CD4-positive, alpha-beta T cell treated with Interleukin-15 for 4 hours (primary cell): ENCODE results near the gene CSAG1.
"Not testable (repeated sequence)": the region's sequence is repeated elsewhere in the genome, so short reads cannot be mapped to it uniquely, and the experiment has no call there.

ENCODE experiments used
- DNase-seq: peaks from one replicate; pipeline ENCODE4 v3.0.0-alpha.2; 2020; ENCODE audit warnings: low spot score

CSAG1 gene

DNA sequence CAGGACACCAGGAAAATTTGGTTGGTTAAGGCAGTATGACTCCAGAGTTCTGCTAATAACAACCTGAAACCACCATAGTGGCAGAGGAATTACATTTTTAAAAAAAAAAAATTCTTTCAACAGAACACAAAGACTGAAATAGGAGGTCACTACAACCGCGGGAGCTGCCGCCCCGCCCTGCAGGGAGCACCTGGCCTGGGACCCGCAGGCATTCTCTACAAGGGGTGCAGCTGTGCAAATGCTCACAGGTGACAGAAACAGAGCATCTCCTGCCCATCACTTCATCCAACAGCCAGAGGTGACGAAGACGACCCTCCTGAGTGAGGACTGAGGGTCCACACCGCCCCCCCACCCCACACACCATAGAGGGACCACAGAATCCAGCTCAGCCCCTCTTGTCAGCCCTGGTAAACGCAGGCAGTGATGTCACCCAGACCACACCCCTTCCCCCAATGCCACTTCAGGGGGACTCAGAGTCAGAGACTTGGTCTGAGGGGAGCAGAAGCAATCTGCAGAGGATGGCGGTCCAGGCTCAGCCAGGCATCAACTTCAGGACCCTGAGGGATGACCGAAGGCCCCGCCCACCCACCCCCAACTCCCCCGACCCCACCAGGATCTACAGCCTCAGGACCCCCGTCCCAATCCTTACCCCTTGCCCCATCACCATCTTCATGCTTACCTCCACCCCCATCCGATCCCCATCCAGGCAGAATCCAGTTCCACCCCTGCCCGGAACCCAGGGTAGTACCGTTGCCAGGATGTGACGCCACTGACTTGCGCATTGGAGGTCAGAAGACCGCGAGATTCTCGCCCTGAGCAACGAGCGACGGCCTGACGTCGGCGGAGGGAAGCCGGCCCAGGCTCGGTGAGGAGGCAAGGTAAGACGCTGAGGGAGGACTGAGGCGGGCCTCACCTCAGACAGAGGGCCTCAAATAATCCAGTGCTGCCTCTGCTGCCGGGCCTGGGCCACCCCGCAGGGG is 35.3 kb downstream of the CSAG1 start, which contains the start of gene MAGEA3:
Gene MAGEA3 (plus strand): TSS at position 843 of the 980 bp plus-strand sequence. CDS start 2,039 bp downstream, outside the sequence.
- DNase-seq: not testable (repeated sequence)

DNA sequence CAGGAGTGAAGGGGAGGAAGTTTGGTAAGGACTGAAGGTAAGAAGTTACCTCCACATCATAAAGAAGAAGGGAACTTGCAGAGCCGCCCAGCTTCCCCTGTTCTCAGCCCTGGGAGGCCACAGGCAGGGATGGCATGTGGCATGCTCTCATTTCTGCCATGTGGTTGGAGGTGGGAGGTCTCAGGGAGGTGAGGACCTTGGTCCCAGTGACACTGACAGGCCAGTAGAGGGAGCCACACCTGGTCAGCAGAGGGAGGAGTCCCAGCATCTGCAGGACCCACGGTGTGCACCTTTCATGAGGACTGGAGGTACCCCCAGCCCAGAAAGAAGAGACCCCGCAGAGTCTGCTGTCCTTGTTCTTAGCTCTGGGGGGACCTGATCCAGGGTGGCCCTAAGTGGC is 52.5 kb downstream of the CSAG1 start:
- not testable (repeated sequence) for DNase-seq
